Skeletal muscle tissue (tissue), 2 donors: ENCODE results near the gene NLRP10. TPM values are rescaled to one million over a fixed set of nuclear protein-coding genes. Genes with fewer than 3 reads are reported as not detected.

Experiments used
- small RNA-seq: library from RNA; depleted of rRNA; stranded (forward); fragments of <200 nt; gene quantifications from one replicate; pipeline ENCODE3, GENCODE V24; 2014
- total RNA-seq: library from RNA; depleted of rRNA; stranded (reverse); fragments of >200 nt; gene quantifications from one replicate; pipeline ENCODE4 v1.2.3, GENCODE V29; 2014

The NLRP10 gene
- total RNA-seq, 1 donor from 2014 or later: not detected

Small RNA genes lying within 50 kb of the gene (small RNA-seq; reads per million reads assigned to genes)
- gene COX6CP5: not detected

Other genes starting within 250 kb of the NLRP10 start
- not detected for gene OR5P2, start 168.5 kb downstream of the NLRP10 start, total RNA-seq
- gene OR5P3, start 134.6 kb downstream of the NLRP10 start, total RNA-seq: not detected
- not detected for gene OR10A6, start 34.2 kb downstream of the NLRP10 start, total RNA-seq
- not detected for gene OR10A3, start 23.7 kb downstream of the NLRP10 start, total RNA-seq
- 283 TPM for gene EIF3F, start 21.9 kb upstream of the NLRP10 start, total RNA-seq
- gene TUB, start 115.8 kb upstream of the NLRP10 start, total RNA-seq: 8.9 TPM
- 0.52 TPM for gene RIC3, start 203.6 kb upstream of the NLRP10 start, total RNA-seq